Caki2 (cell line): ENCODE data around the gene NGF. TPM values are rescaled to one million over a fixed set of nuclear protein-coding genes. Genes with fewer than 3 reads are reported as not detected.
"Not testable (repeated sequence)": the region's sequence is repeated elsewhere in the genome, so short reads cannot be mapped to it uniquely, and the experiment has no call there.

Experiments
- DNase-seq: peaks from one replicate; pipeline ENCODE4 v3.0.0-alpha.2; 2015; ENCODE audit warnings: low read depth
- in situ Hi-C: cut with HindIII; loops from 2 replicates; pipeline ENCODE4 v1.10.0; 2016; ENCODE audit warnings: low sequenced_read_pairs, low pct_unique_long_range_greater_than_20kb, mixed read lengths
- total RNA-seq: library from RNA; depleted of rRNA; stranded (reverse); fragments of >200 nt; shearing (Covaris generic); gene quantifications from 2 replicates; pipeline ENCODE4 v1.2.3, GENCODE V29; 2014; ENCODE audit warnings: low replicate concordance; rRNA removed

NGF gene
- not detected in 2 replicates for total RNA-seq

GRCh38 chr1:115337633-115338456, at the start of gene NGF:
NGF (minus strand) TSS chr1:115338249; CDS start chr1:115286795, 51,454 bp downstream.
- in situ Hi-C loops = no loop called here
- DNase-seq = no peak

GRCh38 chr1:115383455-115383854, 45.4 kb upstream of the NGF start:
- DNase-seq, in situ Hi-C loops: not testable (repeated sequence)

- in situ Hi-C loops = no loop called here
- DNase-seq = no peak
Observed at GRCh38 chr1:115379943-115380342, 41.9 kb upstream of the NGF start.

GRCh38 chr1:115377411-115377810, 39.4 kb upstream of the NGF start:
- in situ Hi-C loops = no loop called here
- DNase-seq = no peak

- DNase-seq = no peak
- in situ Hi-C loops = no loop called here
Observed at GRCh38 chr1:115374598-115374997, 36.5 kb upstream of the NGF start.

- peak; percentile 4 for DNase-seq
- in situ Hi-C loops = no loop called here
Observed at GRCh38 chr1:115373305-115373704, 35.3 kb upstream of the NGF start.

- in situ Hi-C loops = no loop called here
- DNase-seq = no peak
Observed at GRCh38 chr1:115365738-115366137, 27.7 kb upstream of the NGF start.

GRCh38 chr1:115364780-115365155, 26.7 kb upstream of the NGF start:
- no peak for DNase-seq
- in situ Hi-C loops = no loop called here

GRCh38 chr1:115364046-115364779, 26.2 kb upstream of the NGF start:
- in situ Hi-C loops = no loop called here
- no peak for DNase-seq

GRCh38 chr1:115363171-115363570, 25.1 kb upstream of the NGF start:
- DNase-seq = no peak
- in situ Hi-C loops = no loop called here

GRCh38 chr1:115360505-115361129, 22.6 kb upstream of the NGF start:
- in situ Hi-C loops, DNase-seq: not testable (repeated sequence)

GRCh38 chr1:115359787-115360452, 21.9 kb upstream of the NGF start:
- DNase-seq, in situ Hi-C loops: not testable (repeated sequence)

- in situ Hi-C loops = no loop called here
- DNase-seq = no peak
Observed at GRCh38 chr1:115356356-115356755, 18.3 kb upstream of the NGF start.

GRCh38 chr1:115355069-115355468, 17.0 kb upstream of the NGF start:
- in situ Hi-C loops = no loop called here
- DNase-seq = no peak

GRCh38 chr1:115351143-115351542, 13.1 kb upstream of the NGF start:
- in situ Hi-C loops = no loop called here
- no peak for DNase-seq

GRCh38 chr1:115348636-115349035, 10.6 kb upstream of the NGF start:
- in situ Hi-C loops = no loop called here
- DNase-seq = no peak

GRCh38 chr1:115347282-115347681, 9.2 kb upstream of the NGF start:
- in situ Hi-C loops = no loop called here
- DNase-seq = no peak

- DNase-seq = no peak
- in situ Hi-C loops = no loop called here
Observed at GRCh38 chr1:115343200-115343737, 5.2 kb upstream of the NGF start.
